H1 (cell line): ENCODE measurements around the gene SH2D4B. TPM values are rescaled to one million over a fixed set of nuclear protein-coding genes. Genes with fewer than 3 reads are reported as not detected.

Source experiments
- SAP30 ChIP-seq: fragments of 300-600 bp; sonication (generic); IDR thresholded peaks from 2 replicates; pipeline ENCODE4 v1.7.1; 2012; ENCODE audit warnings: low read length, moderate library complexity, mild to moderate bottlenecking, inconsistent platforms; ENCODE audit not compliant: insufficient read depth, insufficient replicate concordance
- polyA plus RNA-seq, 7 experiments: library from polyadenylated mRNA; depleted of rRNA in 3 of 7; stranded (reverse) in 5 of 7; unstranded in 2 of 7; fragments of >200 nt in 5 of 7; fragments of 200-250 nt in 2 of 7; gene quantifications; 1 replicate in 5 of 7; 2 replicates in 1 of 7; 4 replicates in 1 of 7; pipeline versions ENCODE4 v1.2.1 to v1.2.3, GENCODE V29; 2011 to 2013; ENCODE audit warnings: missing spikeins in 2 of 7, mixed read lengths in 2 of 7
- total RNA-seq: library from RNA; stranded (reverse); fragmentation: NEBNext Ultra II Directional; extraction: Animal tissue kit (Norgen Biotek cat#: 25700); gene quantifications from 2 replicates; pipeline ENCODE4 v1.2.1, GENCODE V29; 2021
- TF ChIP-seq, protein P1 (sequence below): fragments of 300-600 bp; sonication (generic); IDR thresholded peaks from 2 replicates; pipeline ENCODE4 v1.7.1; 2012; ENCODE audit warnings: low read length, moderate library complexity, mild to moderate bottlenecking, inconsistent platforms; ENCODE audit not compliant: insufficient replicate concordance

Gene SH2D4B
- total and polyA plus RNA-seq, 2 of the 8 experiments (the other 6 are each of a cell fraction or from before 2014, with no cell fraction given) = 0.06 to 0.13 TPM

DNA sequence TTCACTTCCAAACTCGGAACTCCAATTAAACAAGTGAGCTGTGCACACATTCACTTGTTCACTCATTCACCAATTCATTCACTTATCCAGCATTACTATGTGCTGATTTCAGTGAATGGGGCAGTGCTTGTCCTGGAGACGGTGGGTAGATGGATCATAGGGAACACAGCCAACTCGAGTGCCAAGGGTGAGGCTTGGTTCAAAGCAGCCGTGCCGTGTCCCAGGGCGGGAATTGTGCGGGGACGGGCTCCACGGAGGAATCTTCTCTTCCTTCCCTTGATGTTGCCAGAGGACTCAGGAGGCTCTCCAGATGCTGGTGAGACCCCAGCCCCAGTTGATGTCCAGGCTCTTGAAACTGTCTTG, 2.9 kb downstream of the SH2D4B start (continued):
- TF ChIP-seq, protein P1, sequence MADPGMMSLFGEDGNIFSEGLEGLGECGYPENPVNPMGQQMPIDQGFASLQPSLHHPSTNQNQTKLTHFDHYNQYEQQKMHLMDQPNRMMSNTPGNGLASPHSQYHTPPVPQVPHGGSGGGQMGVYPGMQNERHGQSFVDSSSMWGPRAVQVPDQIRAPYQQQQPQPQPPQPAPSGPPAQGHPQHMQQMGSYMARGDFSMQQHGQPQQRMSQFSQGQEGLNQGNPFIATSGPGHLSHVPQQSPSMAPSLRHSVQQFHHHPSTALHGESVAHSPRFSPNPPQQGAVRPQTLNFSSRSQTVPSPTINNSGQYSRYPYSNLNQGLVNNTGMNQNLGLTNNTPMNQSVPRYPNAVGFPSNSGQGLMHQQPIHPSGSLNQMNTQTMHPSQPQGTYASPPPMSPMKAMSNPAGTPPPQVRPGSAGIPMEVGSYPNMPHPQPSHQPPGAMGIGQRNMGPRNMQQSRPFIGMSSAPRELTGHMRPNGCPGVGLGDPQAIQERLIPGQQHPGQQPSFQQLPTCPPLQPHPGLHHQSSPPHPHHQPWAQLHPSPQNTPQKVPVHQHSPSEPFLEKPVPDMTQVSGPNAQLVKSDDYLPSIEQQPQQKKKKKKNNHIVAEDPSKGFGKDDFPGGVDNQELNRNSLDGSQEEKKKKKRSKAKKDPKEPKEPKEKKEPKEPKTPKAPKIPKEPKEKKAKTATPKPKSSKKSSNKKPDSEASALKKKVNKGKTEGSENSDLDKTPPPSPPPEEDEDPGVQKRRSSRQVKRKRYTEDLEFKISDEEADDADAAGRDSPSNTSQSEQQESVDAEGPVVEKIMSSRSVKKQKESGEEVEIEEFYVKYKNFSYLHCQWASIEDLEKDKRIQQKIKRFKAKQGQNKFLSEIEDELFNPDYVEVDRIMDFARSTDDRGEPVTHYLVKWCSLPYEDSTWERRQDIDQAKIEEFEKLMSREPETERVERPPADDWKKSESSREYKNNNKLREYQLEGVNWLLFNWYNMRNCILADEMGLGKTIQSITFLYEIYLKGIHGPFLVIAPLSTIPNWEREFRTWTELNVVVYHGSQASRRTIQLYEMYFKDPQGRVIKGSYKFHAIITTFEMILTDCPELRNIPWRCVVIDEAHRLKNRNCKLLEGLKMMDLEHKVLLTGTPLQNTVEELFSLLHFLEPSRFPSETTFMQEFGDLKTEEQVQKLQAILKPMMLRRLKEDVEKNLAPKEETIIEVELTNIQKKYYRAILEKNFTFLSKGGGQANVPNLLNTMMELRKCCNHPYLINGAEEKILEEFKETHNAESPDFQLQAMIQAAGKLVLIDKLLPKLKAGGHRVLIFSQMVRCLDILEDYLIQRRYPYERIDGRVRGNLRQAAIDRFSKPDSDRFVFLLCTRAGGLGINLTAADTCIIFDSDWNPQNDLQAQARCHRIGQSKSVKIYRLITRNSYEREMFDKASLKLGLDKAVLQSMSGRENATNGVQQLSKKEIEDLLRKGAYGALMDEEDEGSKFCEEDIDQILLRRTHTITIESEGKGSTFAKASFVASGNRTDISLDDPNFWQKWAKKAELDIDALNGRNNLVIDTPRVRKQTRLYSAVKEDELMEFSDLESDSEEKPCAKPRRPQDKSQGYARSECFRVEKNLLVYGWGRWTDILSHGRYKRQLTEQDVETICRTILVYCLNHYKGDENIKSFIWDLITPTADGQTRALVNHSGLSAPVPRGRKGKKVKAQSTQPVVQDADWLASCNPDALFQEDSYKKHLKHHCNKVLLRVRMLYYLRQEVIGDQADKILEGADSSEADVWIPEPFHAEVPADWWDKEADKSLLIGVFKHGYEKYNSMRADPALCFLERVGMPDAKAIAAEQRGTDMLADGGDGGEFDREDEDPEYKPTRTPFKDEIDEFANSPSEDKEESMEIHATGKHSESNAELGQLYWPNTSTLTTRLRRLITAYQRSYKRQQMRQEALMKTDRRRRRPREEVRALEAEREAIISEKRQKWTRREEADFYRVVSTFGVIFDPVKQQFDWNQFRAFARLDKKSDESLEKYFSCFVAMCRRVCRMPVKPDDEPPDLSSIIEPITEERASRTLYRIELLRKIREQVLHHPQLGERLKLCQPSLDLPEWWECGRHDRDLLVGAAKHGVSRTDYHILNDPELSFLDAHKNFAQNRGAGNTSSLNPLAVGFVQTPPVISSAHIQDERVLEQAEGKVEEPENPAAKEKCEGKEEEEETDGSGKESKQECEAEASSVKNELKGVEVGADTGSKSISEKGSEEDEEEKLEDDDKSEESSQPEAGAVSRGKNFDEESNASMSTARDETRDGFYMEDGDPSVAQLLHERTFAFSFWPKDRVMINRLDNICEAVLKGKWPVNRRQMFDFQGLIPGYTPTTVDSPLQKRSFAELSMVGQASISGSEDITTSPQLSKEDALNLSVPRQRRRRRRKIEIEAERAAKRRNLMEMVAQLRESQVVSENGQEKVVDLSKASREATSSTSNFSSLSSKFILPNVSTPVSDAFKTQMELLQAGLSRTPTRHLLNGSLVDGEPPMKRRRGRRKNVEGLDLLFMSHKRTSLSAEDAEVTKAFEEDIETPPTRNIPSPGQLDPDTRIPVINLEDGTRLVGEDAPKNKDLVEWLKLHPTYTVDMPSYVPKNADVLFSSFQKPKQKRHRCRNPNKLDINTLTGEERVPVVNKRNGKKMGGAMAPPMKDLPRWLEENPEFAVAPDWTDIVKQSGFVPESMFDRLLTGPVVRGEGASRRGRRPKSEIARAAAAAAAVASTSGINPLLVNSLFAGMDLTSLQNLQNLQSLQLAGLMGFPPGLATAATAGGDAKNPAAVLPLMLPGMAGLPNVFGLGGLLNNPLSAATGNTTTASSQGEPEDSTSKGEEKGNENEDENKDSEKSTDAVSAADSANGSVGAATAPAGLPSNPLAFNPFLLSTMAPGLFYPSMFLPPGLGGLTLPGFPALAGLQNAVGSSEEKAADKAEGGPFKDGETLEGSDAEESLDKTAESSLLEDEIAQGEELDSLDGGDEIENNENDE = no peak
- no peak for TF ChIP-seq SAP30
